GM18909 (cell line): Measurements from ENCODE around the gene SLC30A7.

Experiments
- ATAC-seq: cut with Tn5 transposase; IDR thresholded peaks from one replicate; pipeline ENCODE4 v1.9.1; 2021; ENCODE audit warnings: mild to moderate bottlenecking; ENCODE audit not compliant: unreplicated experiment, poor library complexity

SLC30A7 gene

DNA sequence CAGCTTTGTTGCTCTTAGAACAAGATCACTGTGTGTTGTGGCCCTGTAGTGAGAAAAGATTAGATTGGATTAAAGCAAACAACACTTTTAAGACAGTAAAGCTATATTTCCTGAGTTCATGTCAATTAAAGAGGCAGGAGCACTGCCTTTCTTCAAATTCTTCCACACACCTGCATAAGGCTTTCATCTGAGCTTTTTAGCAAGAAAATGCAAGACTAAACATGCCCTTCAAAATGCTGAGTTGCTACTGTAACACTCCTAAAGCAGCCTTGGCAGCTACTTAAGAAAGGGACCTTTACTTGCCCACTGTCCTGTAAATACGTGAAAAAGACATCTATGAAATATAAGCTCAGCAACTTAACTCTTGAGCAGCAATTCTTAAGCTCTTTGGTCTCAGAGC is 117.9 kb downstream of the SLC30A7 start:
- no peak for ATAC-seq

DNA sequence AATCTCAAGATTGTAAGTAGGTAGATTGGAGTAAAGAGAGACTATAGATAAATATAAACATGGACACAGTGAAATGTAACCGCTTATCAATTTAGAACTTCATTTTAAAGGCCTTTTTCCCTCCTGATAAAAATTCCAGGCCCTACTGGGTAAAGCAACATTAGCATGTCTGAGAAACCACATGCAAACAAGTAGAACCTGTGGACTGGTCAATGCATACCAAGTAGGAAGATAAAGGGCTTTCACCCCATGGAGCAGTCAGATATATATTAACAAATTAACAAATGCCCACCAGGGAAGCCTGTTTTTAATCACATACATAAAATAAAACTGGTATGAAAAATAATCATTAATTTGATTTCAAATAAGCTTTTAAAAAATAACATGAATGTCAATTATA is 121.6 kb downstream of the SLC30A7 start:
- ATAC-seq, result no peak

DNA sequence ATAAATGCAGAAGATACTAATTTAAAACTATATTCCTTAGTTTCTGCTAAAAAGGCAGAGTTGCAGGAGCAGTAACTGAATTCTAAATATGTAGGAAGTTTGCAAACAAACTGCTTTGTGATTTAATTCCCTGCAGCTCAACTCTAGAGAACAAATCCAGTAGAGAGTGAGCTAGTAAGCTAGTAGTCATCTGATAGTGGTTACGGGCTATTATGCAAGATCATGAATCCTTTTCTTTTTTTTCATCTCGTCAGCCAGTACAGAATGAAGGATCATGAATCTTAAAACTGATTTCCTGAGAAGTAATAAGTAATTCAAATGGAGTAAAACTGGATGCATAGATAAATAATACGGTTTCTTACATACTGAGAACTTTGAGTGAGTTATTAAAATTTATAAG is 126.4 kb downstream of the SLC30A7 start:
- ATAC-seq, result no peak

DNA sequence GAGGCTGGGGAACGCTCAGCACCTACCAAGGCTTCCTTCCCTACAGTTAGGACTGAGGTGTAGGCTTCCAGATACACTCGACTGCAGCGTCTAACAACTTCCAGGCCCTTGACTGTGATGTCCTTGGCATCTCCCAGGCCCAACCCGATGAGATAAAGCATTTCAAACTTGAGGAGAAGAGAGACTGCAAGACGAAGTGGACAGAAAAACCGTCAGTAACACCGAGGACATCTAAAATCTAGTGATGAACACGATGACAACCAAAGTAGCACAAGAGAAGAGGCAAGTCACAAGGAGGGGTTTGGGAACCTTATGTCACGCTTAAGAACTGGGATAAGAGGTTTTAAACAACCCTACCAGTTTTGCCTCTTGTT is 129.4 kb downstream of the SLC30A7 start:
- ATAC-seq, result peak; percentile 25

DNA sequence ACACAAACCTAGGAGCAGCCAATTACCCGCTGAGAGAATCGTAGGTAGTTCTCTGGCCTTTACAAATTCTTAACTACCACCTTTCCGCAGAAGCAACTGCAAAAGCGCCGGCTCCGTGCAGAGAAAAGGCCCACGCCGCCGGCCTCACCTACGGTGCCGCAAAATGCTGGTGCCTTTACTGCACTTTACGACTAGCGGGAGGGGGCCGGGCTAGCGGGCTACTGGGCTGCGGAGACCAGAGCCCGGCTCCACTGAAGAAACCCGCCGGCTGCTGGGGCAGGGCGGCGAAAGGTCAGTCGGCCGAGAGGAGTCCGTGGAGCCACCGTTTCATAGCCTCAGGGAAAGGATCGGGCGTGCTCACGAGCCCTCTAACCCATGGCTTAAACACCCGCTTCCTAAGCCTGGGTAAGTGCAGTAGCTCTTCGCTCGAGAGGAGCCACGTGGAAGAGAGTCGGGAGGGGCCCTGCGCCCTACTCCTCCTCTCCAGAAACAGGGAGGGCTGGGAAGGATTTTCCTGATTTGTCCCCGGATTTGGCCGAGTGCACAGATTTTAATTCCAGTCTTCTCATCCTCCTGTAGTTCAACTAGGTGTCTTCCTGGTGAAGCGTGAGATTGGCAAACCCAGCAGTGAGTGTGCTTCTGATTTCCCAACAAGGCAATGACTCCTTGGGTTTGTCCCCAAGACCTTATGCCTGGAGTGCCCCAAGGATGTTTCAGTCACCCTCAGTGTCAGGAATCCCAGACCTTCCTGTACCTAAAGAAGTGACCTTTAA is 130.0 kb downstream of the SLC30A7 start, which contains the start of gene DPH5:
DPH5 (minus strand) TSS at position 128 of the 773 bp plus-strand sequence. CDS start 341 bp downstream, outside the sequence.
- ATAC-seq, result peak; percentile 86

DNA sequence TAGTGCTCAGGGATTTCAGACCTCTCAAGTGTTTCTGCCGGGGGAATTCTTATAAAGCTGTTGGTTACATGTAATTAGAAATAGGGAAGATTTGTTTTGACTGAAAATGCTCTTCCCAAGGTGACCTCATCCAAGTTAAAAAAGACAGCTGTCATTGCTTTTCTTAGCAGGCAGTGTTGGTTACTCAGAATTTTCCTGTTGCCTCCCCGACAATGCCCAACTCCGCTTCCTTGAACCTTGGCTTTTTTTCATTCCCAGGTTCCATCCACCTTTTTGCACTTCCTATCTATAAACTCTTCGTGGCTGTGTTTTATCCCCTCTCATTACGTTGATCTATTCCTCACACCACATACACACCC is 130.5 kb downstream of the SLC30A7 start:
- ATAC-seq, result no peak

DNA sequence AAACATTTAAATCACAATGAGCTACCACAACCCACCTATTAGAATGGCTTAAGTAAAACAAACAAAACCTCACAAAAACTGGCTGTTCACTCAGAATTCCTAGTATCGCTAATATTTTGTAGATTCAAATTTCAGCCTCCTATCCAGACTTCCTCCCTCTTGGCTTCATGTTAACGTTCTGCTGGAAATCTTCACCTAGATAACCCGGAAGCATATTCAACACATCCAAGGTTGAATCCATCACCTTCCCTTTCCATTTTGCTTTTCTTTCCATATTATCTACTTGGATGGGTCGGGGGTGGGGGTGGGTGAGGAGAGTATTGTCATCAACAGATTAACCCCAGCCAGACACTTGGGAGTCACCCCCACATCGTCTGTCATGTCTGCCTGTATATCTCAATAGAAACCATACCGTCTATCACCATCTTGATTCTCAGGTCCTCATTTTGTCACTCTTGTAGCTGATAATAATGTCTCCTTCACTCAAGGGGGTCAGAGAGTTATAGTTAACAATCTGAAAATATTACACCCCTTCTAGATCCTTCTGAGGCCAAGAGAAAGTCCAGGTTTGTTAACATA is 131.4 kb downstream of the SLC30A7 start:
- ATAC-seq, result no peak

DNA sequence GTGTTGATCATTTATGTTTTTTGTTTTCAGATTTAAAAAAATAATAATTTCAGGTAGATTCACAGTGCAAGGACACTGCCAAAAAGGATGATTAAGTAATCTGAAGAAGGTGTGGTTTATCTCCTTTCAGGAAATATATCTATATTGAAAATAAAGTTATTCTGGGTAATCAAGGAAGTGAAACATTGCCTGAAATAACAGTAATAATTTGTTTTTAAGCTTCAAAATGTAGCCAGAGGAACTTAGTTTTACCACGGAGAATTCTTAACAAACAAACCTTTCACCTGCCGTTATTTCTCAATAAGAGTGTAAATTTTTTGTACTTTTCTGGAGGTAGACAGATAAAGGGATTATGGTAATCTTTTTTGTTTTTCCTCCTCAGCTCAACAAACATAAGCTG is 132.6 kb downstream of the SLC30A7 start:
- ATAC-seq, result no peak

DNA sequence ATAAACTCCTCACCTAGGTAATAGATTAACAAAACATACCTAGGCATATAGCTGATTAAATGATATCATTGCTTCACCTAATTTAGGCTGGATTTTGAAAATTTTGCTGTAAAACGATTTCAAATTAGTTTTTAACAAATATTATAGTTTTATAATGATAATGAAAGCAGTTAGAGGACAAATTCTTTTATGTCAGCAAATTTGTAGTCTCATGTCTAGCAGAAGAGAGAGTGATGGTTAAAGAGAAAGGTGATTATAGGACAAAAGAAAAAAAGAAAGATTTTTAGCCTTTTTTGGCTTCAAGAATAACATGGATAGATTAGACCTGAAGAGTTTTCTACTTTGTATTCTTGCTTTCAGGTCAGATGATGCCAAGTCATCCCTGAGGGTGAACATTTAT is 133.3 kb downstream of the SLC30A7 start:
- no peak for ATAC-seq

DNA sequence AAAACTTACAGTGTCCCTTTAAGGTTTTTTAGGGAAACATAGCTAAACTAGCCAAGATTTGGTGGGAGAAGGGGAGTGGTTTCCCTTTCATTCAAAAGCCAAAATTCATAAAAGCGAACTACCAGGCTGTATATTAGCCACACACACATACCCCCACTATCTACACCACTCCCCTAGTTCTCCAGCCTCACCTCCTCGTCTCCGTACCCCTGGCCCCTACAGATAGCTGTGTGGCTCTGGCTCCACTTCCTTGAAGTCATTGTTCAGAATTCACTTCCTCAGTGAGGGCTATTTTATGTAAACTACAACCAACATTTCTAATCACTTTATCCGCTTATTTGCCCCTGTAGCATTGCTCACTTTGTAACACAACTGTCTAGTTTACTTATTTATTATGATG is 135.0 kb downstream of the SLC30A7 start:
- no peak for ATAC-seq
